Chondrocyte (in vitro differentiated cells): ENCODE results near the gene RASA2. TPM values are rescaled to one million over a fixed set of nuclear protein-coding genes. Genes with fewer than 3 reads are reported as not detected.

Experiments
- DNase-seq: peaks from one replicate; pipeline ENCODE4 v3.0.0; 2021; ENCODE audit warnings: mixed read lengths, low spot score
- H3K27ac Mint-ChIP-seq: one replicate; pipeline ENCODE4 v1.8.0; 2021; ENCODE audit warnings: mild to moderate bottlenecking, moderate library complexity, mixed read lengths; ENCODE audit not compliant: unreplicated experiment
- H3K27me3 Mint-ChIP-seq: 2 replicates; pipeline ENCODE4 v1.8.0; 2021; ENCODE audit warnings: low read depth, mixed read lengths
- H3K36me3 Mint-ChIP-seq: 2 replicates; pipeline ENCODE4 v1.8.0; 2021; ENCODE audit warnings: low read depth, mixed read lengths
- H3K4me1 Mint-ChIP-seq: 2 replicates; pipeline ENCODE4 v1.8.0; 2021; ENCODE audit warnings: low read depth, mild to moderate bottlenecking, mixed read lengths
- H3K4me3 Mint-ChIP-seq: one replicate; pipeline ENCODE4 v1.8.0; 2021; ENCODE audit warnings: mild to moderate bottlenecking, moderate library complexity, mixed read lengths; ENCODE audit not compliant: unreplicated experiment
- H3K9me3 Mint-ChIP-seq: 2 replicates; pipeline ENCODE4 v1.8.0; 2021; ENCODE audit warnings: low read depth, mixed read lengths
- CTCF ChIP-seq: fragments of 200-600 bp; sonication (generic); IDR thresholded peaks from 2 replicates; pipeline ENCODE4 v1.5.0; 2021; ENCODE audit warnings: antibody characterized with exemption, mild to moderate bottlenecking, moderate library complexity
- total RNA-seq: library from RNA; stranded (reverse); gene quantifications from 3 replicates; pipeline ENCODE4 v1.2.1, GENCODE V29; 2021

RASA2 gene
- total RNA-seq, 1 donor from 2014 or later: 8.5 TPM

DNA sequence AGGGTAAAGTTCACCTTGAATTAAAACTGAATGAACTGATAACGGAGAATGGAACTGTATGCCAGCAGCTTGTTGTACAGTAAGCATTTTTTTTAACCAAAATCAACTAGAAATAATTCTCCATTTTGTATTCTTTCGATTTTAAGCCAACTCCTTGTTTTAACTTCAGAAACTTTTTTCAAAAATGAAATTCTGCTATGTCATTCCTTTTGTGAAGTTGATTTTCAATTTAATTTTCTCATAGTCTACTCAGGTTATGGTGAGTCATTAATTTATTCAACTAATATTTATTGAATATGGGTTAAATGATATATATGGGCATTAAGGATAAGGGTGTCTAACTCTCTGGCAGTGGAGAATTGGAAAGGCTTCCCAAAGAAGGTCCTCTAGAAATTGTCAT is 53.7 kb downstream of the RASA2 start:
- Mint-ChIP-seq H3K9me3 (peaks cover 9% of the 10 kb centered on the region), H3K4me1 (peaks cover 14% of the 10 kb centered on the region)

DNA sequence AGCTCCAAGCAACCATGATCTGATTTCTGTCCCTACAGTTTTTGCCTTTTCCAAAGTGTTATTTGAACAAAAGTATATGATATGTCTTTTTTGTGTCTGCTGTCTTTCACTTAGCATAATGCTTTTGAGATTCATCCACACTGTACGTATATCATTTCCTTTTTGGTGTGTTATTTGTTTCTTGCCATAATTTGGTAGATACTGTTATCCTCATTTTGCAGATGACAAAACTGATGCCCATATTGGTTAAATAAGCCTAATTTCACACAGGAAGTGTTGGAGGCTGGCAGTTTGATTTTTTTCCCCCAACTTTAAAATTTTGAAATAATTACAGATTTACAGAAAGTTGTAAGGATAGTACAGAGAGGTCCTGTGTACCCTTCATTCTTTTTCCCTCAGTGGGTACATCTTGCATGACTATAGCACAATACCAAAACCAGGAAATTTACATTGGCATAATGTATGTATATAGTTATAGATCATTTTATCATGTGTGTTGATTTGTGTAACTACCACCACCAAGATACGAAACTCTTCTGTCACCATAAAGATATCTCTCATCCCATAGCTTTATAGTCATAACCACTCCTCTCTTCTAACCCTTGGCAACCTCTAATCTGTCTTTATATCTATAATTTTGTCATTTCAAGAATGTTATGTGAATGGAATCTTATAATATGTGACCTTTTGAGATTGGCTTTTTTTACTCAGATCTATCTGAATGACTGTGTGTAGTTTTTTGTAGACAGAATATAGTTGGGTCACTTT is 55.6 kb downstream of the RASA2 start:
- no peak overlapping the region for H3K4me3 Mint-ChIP-seq
- H3K27me3 Mint-ChIP-seq: no peaks in the 10 kb centered on the region
- no peak for TF ChIP-seq CTCF
- peaks cover 23% of the 10 kb centered on the region for H3K9me3 Mint-ChIP-seq
- H3K36me3 Mint-ChIP-seq: peaks cover 36% of the 10 kb centered on the region
- no peak overlapping the region for H3K27ac Mint-ChIP-seq
- DNase-seq: no peak
- peaks cover 10% of the 10 kb centered on the region for H3K4me1 Mint-ChIP-seq

More for the DNA sequence above, 53.7 kb downstream of the RASA2 start:
- Mint-ChIP-seq H3K27ac (no peak overlapping the region), H3K4me3 (no peak overlapping the region), H3K36me3 (peaks cover 26% of the 10 kb centered on the region), H3K27me3 (no peaks in the 10 kb centered on the region)
- DNase-seq: no peak
- TF ChIP-seq CTCF: no peak

GRCh38 chr3:141542989-141543388 is 56.2 kb downstream of the RASA2 start:
- TF ChIP-seq CTCF: peak; percentile 39
- H3K9me3 Mint-ChIP-seq: peaks cover 29% of the 10 kb centered on the region
- H3K36me3 Mint-ChIP-seq: peaks cover 42% of the 10 kb centered on the region
- H3K27ac Mint-ChIP-seq: no peak overlapping the region
- no peak overlapping the region for H3K4me3 Mint-ChIP-seq
- peaks cover 10% of the 10 kb centered on the region for H3K4me1 Mint-ChIP-seq
- DNase-seq: no peak
- no peaks in the 10 kb centered on the region for H3K27me3 Mint-ChIP-seq

- Mint-ChIP-seq H3K27ac (no peak overlapping the region), H3K27me3 (no peaks in the 10 kb centered on the region), H3K4me3 (no peak overlapping the region), H3K36me3 (peaks cover 44% of the 10 kb centered on the region), H3K4me1 (peaks cover 6% of the 10 kb centered on the region), H3K9me3 (peaks cover 32% of the 10 kb centered on the region)
- no peak for DNase-seq
- TF ChIP-seq CTCF: no peak
Observed at GRCh38 chr3:141544697-141545096, 57.9 kb downstream of the RASA2 start.

- Mint-ChIP-seq H3K4me3 (no peak overlapping the region), H3K4me1 (no peaks in the 10 kb centered on the region), H3K9me3 (peaks cover 38% of the 10 kb centered on the region), H3K36me3 (peaks cover 52% of the 10 kb centered on the region), H3K27me3 (no peaks in the 10 kb centered on the region), H3K27ac (no peak overlapping the region)
- no peak for DNase-seq
- no peak for TF ChIP-seq CTCF
Observed at GRCh38 chr3:141546081-141546480, 59.3 kb downstream of the RASA2 start.
